Cerebellar nuclear complex (tissue), 1 donor: ENCODE measurements around the gene ASIC3.

Experiments
- DNase-seq, 2 experiments: peaks; one replicate each; lab custom pipeline; 2025; lab: John Stamatoyannopoulos, UW

The ASIC3 gene

DNA sequence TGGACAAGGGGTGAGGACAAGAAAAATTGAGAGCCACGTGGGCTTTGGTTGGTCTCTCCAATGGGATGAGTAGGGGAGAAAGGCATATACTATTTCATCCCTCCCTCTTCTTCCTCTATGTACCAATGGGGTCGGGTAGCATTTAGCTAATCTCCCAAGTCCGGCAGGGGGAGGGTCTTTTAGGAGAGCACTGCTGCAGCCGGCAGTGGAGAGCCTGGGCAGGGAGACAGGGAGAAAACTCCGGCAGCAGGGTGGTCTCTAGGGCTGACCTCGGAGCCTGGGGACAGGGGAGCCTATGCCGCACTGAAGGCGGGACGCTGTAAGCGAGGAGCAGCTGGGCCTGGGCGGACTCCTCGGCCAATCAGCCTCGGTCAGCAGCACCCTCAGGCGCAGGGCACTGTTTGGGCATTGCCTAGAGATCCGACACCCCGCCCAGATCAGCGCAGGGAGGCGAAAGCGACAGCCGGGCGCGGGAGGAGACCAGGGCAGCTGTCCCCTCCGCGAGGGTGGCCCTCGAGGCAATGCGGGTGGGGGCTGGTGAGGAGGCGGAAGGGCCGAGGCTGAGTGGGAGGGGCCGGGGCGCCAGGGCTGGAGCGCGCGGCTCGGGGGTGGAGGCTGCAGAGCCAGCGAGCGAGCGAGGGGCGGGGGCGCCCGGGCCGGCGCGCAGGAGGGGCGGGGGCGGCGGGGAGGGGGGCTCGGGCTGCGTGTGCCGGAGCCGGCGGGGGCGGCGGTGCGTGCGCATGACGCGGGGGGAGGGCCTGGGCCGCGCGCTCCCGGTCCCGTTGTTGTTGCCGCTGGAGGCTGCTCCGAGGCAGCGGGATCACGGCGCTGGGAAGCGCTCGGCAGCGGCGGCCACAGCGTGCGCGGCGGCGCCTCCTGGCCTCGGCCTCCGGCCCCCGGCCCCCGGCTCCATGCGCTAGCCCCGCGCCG lies 37.6 kb downstream of the ASIC3 start, which contains the start of gene AGAP3:
TSS of gene AGAP3 (plus strand) at position 785 of the 930 bp plus-strand sequence. CDS start 267 bp downstream, outside the sequence.
- peak in 1 of 2 experiments; percentile 49 for DNase-seq

DNA sequence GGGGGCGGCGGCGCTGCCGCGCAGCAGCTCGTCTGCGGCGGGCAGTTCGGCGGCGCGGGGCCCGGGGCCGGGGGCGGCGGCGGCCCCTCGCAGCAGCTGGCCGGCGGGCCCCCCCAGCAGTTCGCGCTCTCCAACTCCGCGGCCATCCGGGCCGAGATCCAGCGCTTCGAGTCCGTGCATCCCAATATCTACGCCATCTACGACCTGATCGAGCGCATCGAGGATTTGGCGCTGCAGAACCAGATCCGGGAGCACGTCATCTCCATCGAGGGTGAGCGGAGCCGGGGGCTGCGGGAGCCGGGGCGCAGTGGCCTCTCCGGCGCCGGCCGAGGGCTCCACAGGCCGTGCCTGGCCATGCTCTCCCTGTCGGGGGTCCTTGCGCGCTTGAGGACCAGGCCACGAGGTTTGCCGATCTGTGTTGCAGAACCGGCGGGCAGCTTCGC lies 38.5 kb downstream of the ASIC3 start:
- DNase-seq, result no peak

DNA sequence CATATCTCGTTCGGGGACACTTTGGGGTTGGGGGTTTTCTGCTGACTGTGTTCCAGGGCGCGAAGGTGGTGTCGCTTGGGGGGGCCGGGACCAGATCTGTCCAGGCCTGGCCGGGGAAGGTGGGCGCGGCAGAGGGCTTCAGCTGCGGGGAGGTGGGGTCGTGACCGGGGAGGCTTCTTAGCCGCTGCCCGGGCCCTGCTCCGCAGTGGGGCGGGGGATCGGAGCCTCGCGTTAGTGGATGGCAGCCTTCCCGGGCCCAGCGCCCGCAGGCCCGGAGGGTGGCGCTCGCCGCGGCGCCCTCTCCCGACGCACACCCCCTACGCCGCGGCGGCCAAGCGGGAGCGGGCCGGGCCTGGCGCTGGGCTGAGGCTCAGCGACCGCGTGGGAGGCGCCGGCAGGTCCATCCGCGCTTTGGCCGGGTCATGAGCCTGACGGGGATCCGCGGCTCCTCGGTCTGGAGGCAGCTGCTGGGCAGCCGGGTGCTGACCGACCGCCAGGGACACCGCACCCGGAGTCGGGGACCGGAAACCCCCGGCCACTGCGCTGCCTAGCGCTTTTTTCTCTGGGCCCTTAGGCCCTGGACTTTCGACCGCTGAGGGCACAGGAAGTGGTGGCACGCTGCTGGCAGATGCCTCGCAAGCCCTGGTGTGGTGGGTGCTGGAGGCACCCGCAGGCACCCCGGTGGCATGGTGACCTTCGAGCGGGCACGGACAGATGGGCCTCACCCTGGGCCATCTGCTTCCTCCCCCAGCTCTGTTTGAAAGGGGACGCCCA lies 39.1 kb downstream of the ASIC3 start:
- DNase-seq, result peak in 1 of 2 experiments; percentile 7

DNA sequence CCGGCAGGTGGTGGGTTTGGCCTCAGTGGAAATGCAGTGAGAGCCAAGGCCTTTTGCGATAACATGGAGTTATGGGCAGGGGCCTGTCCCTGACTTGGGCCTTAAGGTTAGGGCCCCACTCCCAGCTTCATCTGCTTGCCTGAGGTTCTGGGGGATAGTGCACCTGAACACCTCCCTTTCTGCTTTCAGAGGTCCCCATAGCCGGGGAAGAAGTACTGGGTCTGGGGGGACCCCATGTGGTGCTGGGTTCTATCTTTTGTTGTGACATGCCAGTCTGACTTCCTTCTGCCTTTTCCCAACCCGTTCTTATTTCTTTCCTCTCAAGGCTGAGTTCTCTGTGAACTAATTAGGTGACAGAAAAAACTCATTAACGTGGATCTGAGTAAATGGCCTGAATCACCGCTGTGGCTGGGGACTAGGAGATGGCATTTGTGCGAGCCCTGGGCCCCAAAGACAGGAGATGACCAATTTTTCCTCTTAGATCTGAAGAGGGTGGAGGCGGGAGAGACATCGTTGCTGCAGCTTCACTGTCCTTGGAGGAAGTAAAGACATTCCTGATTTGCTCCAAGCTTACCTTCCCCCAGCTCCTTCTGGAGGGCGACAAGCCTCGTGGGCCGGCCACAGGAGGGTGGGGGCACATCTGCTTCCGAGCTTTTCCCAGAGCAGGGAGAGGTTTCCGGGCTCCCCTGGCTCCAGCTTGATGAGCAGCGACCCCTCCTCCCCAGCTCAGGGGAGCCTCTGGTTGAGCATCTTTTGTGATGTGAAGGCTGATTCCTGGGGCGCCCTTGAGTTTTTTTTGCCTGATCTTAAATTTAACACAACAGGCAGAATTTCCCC lies 39.9 kb downstream of the ASIC3 start:
- no peak for DNase-seq

DNA sequence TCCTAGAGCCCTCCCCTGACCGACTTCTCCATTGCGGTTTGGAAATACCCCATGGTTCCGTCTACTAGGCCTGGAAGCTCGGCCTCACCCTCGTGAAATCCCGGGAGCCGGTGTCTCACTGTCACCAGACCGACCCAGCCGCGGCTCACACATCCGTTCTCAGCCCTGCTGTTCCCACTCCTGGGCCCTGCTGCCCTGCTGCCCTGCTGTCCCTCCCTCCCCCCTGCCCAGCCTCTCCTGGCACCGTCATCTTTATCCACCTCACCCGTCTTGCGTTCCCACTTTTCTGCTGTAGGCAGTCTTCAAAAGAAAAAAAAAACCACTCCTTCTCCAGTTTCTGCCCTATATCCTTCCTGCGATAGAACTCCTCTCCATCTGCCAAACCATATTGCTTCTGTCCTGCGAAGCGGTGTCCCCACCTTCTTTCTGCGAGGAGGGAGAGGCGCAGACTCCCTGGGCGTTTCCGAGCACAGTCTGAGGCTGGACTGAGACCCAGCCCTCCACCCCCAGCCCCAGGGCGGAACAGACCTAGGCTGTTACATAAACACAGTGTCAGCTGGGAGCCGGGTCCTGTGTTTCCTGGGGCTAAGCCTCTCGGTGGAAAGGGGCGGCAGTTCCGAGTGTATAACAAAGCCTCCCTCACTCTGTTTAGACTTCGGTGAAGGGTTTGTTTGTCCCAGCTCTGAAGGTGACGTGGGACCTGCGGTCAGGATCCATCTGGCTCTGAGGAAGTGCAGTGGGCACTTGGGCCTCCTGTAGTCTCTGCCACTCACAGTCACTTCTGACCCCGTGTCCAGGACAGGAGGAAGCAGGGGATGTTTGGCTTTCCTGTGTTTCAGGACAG lies 40.7 kb downstream of the ASIC3 start:
- no peak for DNase-seq

DNA sequence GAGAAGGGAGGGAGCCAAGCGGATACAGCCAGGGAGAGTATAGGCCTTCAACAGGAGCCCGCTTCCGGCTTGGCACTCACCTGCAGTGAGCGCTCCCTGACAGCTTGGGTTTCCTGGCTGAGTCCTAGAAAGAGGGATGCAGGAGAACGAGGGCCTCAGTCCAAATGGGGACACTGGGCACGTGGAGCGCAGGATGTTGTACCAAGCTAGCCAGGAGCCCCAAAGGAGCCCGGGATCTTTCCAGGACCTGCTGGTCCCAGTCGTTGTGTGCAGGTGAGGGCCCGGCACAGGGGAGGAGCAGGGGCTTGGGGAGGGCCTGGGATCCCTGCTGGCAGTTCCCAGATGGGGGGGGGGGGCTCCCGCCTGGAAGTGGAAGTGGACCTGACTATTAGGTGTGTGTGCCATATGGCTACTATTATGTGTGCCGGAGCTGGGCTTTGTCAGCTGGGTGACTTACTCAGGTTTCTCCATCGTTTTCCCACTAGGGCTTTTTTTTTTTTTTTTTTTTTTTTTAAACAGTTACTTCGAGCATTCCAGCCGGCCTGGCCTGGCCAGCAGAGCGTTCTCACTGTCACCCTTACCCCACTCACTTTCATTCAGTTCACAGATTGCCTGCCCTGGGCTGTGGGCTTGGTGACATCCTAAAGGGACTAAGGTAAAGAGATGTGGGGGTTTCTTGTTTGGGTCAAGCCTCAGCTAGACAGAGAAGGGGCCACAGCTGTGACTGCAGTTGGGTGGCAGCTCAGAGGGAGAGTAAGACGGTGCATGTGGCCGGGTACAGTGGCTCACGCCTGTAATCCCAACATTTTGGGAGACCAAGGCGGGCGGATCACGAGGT lies 41.8 kb downstream of the ASIC3 start:
- peak; percentile 40 to 68 for DNase-seq

DNA sequence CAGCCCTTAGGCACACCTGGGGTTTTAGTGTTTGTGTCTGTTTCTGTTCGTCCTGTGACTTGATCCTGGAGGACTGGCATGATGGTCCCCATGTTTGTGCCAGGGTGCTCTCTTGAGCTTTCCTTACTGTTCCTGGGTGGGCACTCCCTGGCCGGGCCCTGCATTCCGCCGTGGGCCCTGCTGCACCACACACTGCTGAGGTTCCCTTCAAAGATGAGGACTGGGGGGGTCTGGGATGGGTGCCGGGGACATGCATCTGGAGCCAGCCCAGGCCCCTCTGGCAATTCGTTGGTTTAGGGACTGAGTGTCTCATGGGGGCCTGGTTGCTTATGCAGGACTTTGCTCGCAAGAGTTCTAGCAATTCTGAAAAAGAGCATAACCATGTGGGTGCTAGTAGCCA lies 42.7 kb downstream of the ASIC3 start:
- no peak for DNase-seq

DNA sequence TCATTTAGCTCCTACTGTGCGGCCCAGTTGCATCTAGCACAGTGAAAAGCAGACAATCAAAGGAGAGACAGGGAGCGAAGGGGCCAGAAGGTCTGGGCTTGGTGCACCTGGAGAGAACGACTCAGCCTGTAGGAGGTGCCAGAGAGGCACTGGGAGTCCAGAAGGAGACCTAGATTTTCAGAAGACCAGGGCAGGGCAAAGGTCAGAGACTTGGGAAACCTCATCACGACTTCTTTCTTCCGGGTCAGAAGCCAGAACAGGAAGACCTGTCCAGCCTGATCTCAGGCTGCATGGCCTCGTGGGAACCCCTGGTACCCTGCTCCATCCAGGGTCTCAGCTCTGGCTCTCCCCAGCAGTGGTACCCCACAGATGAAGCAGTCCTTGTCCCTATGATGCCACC lies 43.1 kb downstream of the ASIC3 start:
- DNase-seq, result no peak

DNA sequence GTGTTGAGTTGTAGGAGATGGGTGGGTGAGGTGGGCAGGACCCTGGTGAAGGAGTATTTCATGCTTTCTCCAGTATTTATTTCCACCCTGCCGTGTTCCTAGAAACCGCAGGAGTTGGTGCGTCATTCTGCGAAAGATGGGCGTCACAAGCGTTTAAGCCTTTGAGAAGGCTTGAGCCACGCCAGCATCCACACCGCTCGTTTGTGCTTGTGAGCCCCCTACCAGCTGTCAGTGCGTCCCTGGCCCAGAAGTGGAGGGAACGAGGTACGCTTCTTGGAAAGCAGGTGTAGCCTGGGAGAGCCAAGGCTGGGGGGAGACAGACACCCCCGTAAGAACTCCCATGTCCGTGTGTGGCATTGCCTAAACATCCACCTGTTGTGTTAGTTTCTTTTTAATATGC lies 43.7 kb downstream of the ASIC3 start:
- no peak for DNase-seq

DNA sequence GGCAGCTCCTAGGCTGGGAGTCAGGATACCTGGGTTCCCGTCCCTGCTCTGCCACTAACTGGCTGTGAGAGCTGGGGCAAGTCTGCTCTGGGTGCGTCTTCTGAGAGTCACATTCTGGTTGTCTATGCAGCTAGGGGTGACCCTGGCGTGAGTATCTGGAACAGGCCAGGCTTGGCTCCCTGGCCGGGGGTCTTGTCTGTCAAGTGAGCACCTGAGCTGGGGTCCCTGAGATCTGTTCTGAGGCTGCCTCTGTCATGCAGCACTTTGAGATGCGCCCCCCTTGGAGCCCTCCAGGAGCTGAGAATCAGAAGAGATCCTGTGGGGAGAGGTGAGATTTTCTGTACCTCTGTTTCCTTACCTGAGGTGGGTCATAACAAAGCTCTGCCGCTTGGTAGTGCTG lies 45.4 kb downstream of the ASIC3 start:
- DNase-seq, result no peak

DNA sequence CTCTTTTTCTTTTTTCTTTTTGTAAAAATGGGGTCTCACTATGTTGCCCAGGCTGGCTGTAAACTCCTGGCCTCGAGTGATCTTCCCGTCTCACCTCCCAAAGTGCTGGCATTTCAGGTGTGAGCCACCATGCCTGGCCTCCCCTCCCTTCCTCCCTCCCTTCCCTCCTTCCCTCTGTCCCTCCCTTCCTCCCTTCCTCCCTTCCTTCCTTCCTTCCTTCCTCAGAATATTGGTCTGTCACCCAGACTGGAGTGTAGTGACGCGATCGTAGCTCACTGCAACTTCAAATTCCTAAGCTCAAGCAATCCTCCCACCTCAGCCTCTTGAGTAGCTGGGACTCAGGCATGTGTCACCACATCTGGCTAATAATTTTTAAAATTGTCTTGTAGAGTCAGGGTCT lies 46.3 kb downstream of the ASIC3 start:
- no peak for DNase-seq

DNA sequence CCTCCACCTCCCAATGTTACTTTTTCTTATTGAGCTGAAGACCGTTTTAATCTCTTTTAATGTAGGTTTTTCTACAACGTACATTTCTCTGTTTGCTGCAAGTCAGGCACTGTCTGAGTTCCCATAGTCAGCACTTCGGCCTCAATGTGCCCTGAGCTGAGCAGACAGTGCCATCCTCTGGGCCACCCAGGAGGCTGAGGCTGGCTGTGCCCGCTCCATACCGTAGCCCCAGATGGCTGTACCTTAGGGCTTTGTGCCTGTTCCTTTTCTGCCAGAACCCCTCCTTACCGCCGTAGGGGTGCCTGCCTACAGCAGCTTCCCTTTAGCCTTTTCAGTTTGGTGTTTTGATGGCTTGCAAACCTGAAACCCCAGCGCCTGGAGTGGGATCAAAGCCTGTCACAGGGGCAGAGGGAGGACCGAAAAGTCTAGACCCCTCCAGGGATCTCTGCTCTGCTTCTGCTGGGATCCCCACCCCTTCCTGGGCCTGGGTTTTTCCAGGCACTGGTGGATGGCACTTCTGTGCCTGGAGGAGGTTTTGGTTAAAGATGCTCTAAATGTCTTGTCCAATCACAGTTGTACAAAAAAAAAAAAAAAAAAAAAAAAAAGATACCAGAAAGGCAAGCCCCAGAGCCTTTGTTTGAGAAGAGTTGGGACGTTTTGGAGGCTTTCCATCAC lies 46.9 kb downstream of the ASIC3 start:
- DNase-seq, result no peak

DNA sequence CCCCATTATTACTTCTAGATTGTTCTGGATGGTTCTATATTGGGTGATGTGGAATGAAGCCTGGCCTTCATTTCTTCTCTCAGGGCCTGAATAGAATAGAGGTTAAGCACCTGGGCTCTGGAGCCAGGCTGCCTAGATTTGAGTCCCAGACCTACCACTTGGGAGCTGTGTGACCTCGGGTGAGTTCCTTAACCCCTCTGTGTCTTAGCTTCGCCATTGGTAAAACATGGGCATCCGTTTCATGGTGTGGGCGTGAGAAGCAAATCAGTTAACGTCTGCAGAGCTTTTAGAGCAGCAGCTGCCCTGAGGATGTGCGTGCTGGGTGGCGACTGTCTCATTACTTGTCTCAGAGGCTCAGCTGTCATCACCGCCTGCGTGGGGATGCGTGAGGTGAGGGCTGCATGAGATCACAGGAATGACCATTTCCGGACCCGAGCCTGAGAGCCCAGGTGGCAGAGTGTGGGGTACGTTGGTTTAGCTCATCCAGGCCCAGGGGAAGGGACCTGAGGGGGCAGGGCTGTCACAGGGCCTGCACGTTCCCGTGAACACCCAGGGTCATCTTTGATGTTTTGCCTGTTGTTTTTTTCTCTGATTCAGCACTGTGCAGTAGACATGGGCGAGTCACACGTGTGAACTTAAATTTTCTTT lies 47.6 kb downstream of the ASIC3 start:
- DNase-seq, result no peak

DNA sequence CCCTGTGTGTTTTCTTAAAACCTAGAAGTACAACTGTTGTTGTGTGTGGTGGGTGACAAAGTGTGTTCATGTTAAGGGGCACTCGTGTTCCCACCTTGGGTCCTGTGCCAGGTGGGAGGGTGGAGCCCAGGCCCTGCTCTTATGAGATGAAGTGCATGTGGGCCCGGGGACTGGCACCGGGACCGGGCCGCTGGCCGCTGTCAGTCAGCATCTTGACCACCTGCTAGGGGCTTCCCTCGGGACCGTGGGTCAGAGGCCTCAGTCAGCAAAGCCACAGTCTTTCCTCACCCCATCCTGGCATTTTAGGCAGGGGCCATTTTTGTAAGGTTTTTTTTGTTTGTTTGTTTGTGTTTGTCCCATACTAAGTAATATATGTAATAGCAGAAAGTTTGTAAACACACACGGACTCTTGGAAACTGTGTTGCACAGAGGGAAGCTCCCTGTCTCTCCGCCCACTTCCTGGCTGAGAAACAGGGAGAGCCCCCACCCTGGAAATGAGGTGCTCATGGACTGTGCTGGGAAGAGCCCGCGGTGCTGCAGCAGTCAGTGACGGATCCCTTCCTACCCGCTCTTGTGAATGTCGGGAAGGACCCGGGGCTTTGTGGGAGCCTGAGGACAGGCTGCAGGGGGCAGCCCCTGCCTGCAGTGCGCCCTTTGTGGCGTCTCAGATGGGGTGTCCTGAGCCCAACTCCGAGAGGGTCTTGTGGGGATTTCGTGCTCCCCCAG lies 51.3 kb downstream of the ASIC3 start:
- DNase-seq, result no peak

DNA sequence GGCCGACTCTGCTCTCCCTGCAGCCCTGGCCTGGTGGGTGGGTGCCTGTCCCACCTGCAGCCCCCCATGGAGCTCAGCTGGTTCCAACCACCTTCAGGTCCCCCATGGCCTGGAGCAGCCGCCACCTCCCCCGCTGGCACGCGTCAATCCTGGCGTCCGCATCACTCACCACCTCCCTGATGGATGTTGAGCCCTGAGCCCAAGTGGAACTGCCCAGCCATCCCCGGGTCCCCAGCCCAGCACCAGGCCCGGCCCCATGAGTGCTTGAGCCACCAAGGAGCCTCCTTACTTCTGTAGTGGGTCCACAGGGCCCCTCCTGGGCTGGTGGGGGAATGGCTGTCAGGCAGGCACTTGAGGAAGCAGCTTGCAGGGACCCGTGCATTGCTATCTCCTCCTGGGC lies 52.6 kb downstream of the ASIC3 start:
- DNase-seq, result no peak

DNA sequence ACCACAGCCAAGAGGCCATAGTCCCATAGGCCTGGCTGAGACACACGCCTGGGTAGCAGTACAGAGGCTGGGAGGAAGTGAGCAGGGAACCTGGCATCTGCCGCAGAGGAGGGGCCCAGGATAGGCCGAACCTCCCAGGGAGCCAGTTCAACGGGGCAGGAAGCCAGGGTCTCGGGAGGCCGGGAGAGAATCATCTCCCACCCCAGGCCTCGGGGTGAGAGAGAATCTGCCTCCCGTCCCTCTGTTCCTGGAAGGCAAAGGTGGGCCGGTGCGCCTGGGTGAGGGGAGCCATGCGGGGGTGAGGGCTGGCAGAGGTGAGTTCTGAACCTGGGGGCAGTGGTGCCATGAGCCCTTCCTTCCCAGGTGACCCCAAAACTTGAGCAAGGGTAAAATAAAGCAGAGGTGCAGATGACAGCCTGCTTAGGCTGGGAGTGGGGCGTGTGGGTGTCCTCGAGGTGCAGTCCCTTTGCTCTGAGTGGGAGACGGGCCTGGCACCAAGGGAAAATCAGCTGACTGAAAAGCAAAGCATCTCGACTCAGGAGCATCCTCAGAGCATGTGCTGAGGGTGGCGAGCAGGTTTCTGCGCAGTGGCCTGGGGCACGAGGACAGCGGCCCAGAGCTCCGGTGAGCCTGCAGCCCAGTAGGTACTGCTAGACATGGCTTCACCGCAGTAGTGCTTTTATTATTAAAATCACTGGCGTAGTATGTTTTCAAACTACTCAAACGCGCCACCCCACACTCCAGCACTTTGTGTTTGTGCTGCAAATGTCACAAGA lies 53.5 kb downstream of the ASIC3 start:
- DNase-seq, result no peak
